H1 (cell line): ENCODE data around the gene GCNA. TPM values are rescaled to one million over a fixed set of nuclear protein-coding genes. Genes with fewer than 3 reads are reported as not detected.

ENCODE experiments used
- CTCF ChIA-PET: fragments of 300-600 bp; sonication (Branson Sonifier 250); formaldehyde crosslinking; loops from one replicate; lab custom pipeline; 2021; ENCODE audit not compliant: partially characterized antibody; lab: Charles Lee
- POLR2A ChIA-PET: fragments of 300-600 bp; sonication (Branson Sonifier 250); formaldehyde crosslinking; loops from one replicate; lab custom pipeline; 2021; ENCODE audit warnings: inconsistent platforms; ENCODE audit not compliant: partially characterized antibody; lab: Charles Lee
- DNase-seq, 2 experiments: peaks; one replicate each; pipeline versions ENCODE4 v3.0.0 to v3.0.0-alpha.2; 2010 to 2022; ENCODE audit warnings: low spot score in 2 of 2, low read depth in 1 of 2, mixed read lengths in 1 of 2
- FAIRE-seq: peaks from 2 replicates; lab custom pipeline; 2011; peaks lifted over from hg19 to GRCh38; lab: Jason Lieb, UNC
- H2AFZ ChIP-seq: 2 replicates; pipeline ENCODE4 v1.8.1; 2012; ENCODE audit warnings: low read length, inconsistent platforms
- H2AK5ac ChIP-seq: 2 replicates; pipeline ENCODE4 v1.6.1; 2013; ENCODE audit warnings: low read depth, low read length
- H2BK120ac ChIP-seq: replicated peaks from 2 replicates; pipeline ENCODE3; 2013; ENCODE audit warnings: low read depth, low read length, inconsistent platforms
- H2BK12ac ChIP-seq: 2 replicates; pipeline ENCODE4 v1.6.1; 2013; ENCODE audit warnings: low read depth, low read length
- H2BK15ac ChIP-seq: 2 replicates; pipeline ENCODE4 v1.6.1; 2013; ENCODE audit warnings: low read length
- H2BK20ac ChIP-seq: 2 replicates; pipeline ENCODE4 v1.6.1; 2013; ENCODE audit warnings: low read length
- H2BK5ac ChIP-seq: 2 replicates; pipeline ENCODE4 v1.6.1; 2013; ENCODE audit warnings: low read depth, low read length
- H3K14ac ChIP-seq: 2 replicates; pipeline ENCODE4 v1.6.1; 2013; ENCODE audit warnings: inconsistent platforms; ENCODE audit not compliant: insufficient read length
- H3K18ac ChIP-seq: 2 replicates; pipeline ENCODE4 v1.6.1; 2013; ENCODE audit warnings: low read length; ENCODE audit errors: extremely low read depth
- H3K23ac ChIP-seq: 2 replicates; pipeline ENCODE4 v1.6.1; 2013; ENCODE audit warnings: inconsistent platforms; ENCODE audit not compliant: insufficient read length
- H3K23me2 ChIP-seq: 2 replicates; pipeline ENCODE4 v1.6.1; 2013; ENCODE audit warnings: low read depth, low read length
- H3K27ac ChIP-seq: 2 replicates; pipeline ENCODE4 v1.6.1; 2011; ENCODE audit warnings: low read depth, low read length, inconsistent platforms
- H3K27me3 ChIP-seq, 4 experiments: replicated peaks in 1 of 4; 1 replicate in 1 of 4; 2 replicates in 3 of 4; pipeline versions ENCODE4 v1.6.1 to v1.8.1; 2011 to 2013; ENCODE audit warnings: low read length in 3 of 4, mild to moderate bottlenecking in 3 of 4, inconsistent platforms in 2 of 4, mixed read lengths in 2 of 4, moderate library complexity in 1 of 4; ENCODE audit not compliant: control insufficient read depth in 3 of 4, insufficient read depth in 3 of 4; ENCODE audit errors: extremely low read depth in 1 of 4
- H3K36me3 ChIP-seq, 4 experiments: 2 replicates each; pipeline versions ENCODE4 v1.6.1 to v1.8.1; 2011 to 2013; ENCODE audit warnings: mild to moderate bottlenecking in 4 of 4, low read length in 3 of 4, moderate library complexity in 2 of 4, control low read depth in 1 of 4, inconsistent platforms in 1 of 4; ENCODE audit not compliant: insufficient read depth in 4 of 4, control insufficient read depth in 2 of 4
- H3K4ac ChIP-seq: replicated peaks from 2 replicates; pipeline ENCODE3; 2013; ENCODE audit warnings: low read length, low read depth, mixed read lengths, inconsistent platforms; ENCODE audit not compliant: insufficient read length
- H3K4me1 ChIP-seq, 4 experiments: replicated peaks in 1 of 4; 1 replicate in 1 of 4; 2 replicates in 3 of 4; pipeline versions ENCODE4 v1.6.1 to v1.8.1; 2011 to 2013; ENCODE audit warnings: low read length in 3 of 4, inconsistent platforms in 2 of 4, mixed read lengths in 1 of 4; ENCODE audit not compliant: insufficient read depth in 4 of 4, control insufficient read depth in 3 of 4
- H3K4me2 ChIP-seq, 2 experiments: 2 replicates each; pipeline versions ENCODE4 v1.6.1 to v1.8.1; 2011 to 2013; ENCODE audit warnings: low read depth in 2 of 2, low read length in 2 of 2, control low read depth in 1 of 2, inconsistent platforms in 1 of 2, mild to moderate bottlenecking in 1 of 2; ENCODE audit not compliant: insufficient read depth in 1 of 2
- H3K4me3 ChIP-seq, 4 experiments: fragments of 200-600, 300-600 bp in 1 of 4; sonication (generic), shearing (Covaris generic), sonication (Bioruptor Twin) in 1 of 4; 2 replicates each; pipeline versions ENCODE4 v1.5.1 to v1.8.1; 2011 to 2016; ENCODE audit warnings: low read length in 4 of 4, low read depth in 3 of 4, control low read depth in 2 of 4, inconsistent platforms in 2 of 4, mild to moderate bottlenecking in 2 of 4, mixed read lengths in 1 of 4, moderate library complexity in 1 of 4; ENCODE audit not compliant: insufficient read depth in 2 of 4; ENCODE audit errors: extremely low read depth in 1 of 4
- H3K56ac ChIP-seq: replicated peaks from 2 replicates; pipeline ENCODE3; 2013; ENCODE audit warnings: low read depth, mild to moderate bottlenecking, mixed read lengths, low read length, inconsistent platforms; ENCODE audit not compliant: insufficient read length
- H3K79me1 ChIP-seq: 2 replicates; pipeline ENCODE4 v1.6.1; 2013; ENCODE audit warnings: low read depth, low read length, control low read depth
- H3K79me2 ChIP-seq, 2 experiments: 2 replicates each; pipeline versions ENCODE4 v1.6.1 to v1.8.1; 2012 to 2013; ENCODE audit warnings: low read length in 2 of 2, mild to moderate bottlenecking in 2 of 2, inconsistent platforms in 1 of 2; ENCODE audit not compliant: insufficient read depth in 2 of 2, control insufficient read depth in 1 of 2
- H3K9ac ChIP-seq, 4 experiments: replicated peaks in 1 of 4; 1 replicate in 1 of 4; 2 replicates in 3 of 4; pipeline versions ENCODE4 v1.6.1 to v1.8.1; 2011 to 2013; ENCODE audit warnings: low read depth in 3 of 4, low read length in 3 of 4, control low read depth in 2 of 4, mild to moderate bottlenecking in 2 of 4, moderate library complexity in 2 of 4, inconsistent platforms in 1 of 4; ENCODE audit errors: extremely low read depth in 1 of 4
- H3K9me3 ChIP-seq, 2 experiments: 2 replicates each; pipeline versions ENCODE4 v1.6.1 to v1.8.1; 2012 to 2013; ENCODE audit warnings: mild to moderate bottlenecking in 2 of 2, moderate library complexity in 2 of 2, control low read depth in 1 of 2, inconsistent platforms in 1 of 2, low read depth in 1 of 2, low read length in 1 of 2, mixed read lengths in 1 of 2; ENCODE audit not compliant: insufficient read depth in 2 of 2
- H4K20me1 ChIP-seq, 2 experiments: replicated peaks in 1 of 2; 2 replicates each; pipeline versions ENCODE3 to v1.8.1; 2011 to 2013; ENCODE audit warnings: inconsistent platforms in 2 of 2, low read length in 2 of 2, mild to moderate bottlenecking in 1 of 2; ENCODE audit not compliant: insufficient read depth in 2 of 2, control insufficient read depth in 1 of 2
- H4K5ac ChIP-seq: 2 replicates; pipeline ENCODE4 v1.6.1; 2013; ENCODE audit warnings: low read length, low read depth, mixed read lengths, inconsistent platforms; ENCODE audit not compliant: insufficient read length
- H4K8ac ChIP-seq: 2 replicates; pipeline ENCODE4 v1.8.0; 2013; ENCODE audit warnings: mild to moderate bottlenecking, moderate library complexity, low read length, inconsistent platforms; ENCODE audit not compliant: insufficient read depth; ENCODE audit errors: extremely low read depth
- H4K91ac ChIP-seq: replicated peaks from 2 replicates; pipeline ENCODE3; 2013; ENCODE audit warnings: low read length, mixed read lengths, inconsistent platforms; ENCODE audit not compliant: insufficient read length
- BACH1 ChIP-seq: IDR thresholded peaks from 2 replicates; pipeline ENCODE4 v1.6.1; 2012; ENCODE audit warnings: low read length, improper control_type of control experiment
- CBX8 ChIP-seq: fragments of 300-800, 300-1000 bp; sonication (generic); IDR thresholded peaks from 2 replicates; pipeline ENCODE4 v1.7.1; 2016; ENCODE audit warnings: low read depth, low read length, borderline replicate concordance
- CTBP2 ChIP-seq: IDR thresholded peaks from 2 replicates; pipeline ENCODE4 v1.7.0; 2011; ENCODE audit warnings: borderline replicate concordance, mild to moderate bottlenecking, moderate library complexity, mixed read lengths, low read length; ENCODE audit not compliant: insufficient read depth, insufficient read length
- EP300 ChIP-seq, 2 experiments: IDR thresholded peaks; 1 replicate in 1 of 2; 2 replicates in 1 of 2; pipeline ENCODE4 v1.6.1; 2011 to 2012; ENCODE audit warnings: low read depth in 2 of 2, low read length in 2 of 2, mild to moderate bottlenecking in 2 of 2, borderline replicate concordance in 1 of 2, inconsistent platforms in 1 of 2, moderate library complexity in 1 of 2
- EZH2 ChIP-seq: fragments of 200-600 bp; sonication (generic); IDR thresholded peaks from 2 replicates; pipeline ENCODE4 v1.7.1; 2012; ENCODE audit warnings: low read depth, mild to moderate bottlenecking, moderate library complexity, low read length, inconsistent platforms; ENCODE audit not compliant: severe bottlenecking
- HDAC6 ChIP-seq: IDR thresholded peaks from one replicate; pipeline ENCODE4 v1.7.1; 2012; ENCODE audit warnings: low read depth, mild to moderate bottlenecking, inconsistent platforms, low read length, moderate library complexity
- RBBP5 ChIP-seq: IDR thresholded peaks from 2 replicates; pipeline ENCODE4 v1.7.1; 2012; ENCODE audit warnings: low read depth, mild to moderate bottlenecking, inconsistent platforms, low read length, moderate library complexity, borderline replicate concordance
- RNF2 ChIP-seq: fragments of 200-900, 300-1000 bp; sonication (generic); IDR thresholded peaks from 2 replicates; pipeline ENCODE4 v1.7.1; 2016; ENCODE audit warnings: borderline replicate concordance, low read depth, mild to moderate bottlenecking, antibody characterized with exemption, low read length; ENCODE audit not compliant: poor library complexity, severe bottlenecking; ENCODE audit errors: missing control alignments
- SIN3A ChIP-seq, 2 experiments: IDR thresholded peaks in 1 of 2; conservative IDR thresholded peaks in 1 of 2; 2 replicates each; pipeline ENCODE4 v1.6.1; 2011 to 2012; ENCODE audit warnings: low read length in 2 of 2, improper control_type of control experiment in 1 of 2, low read depth in 1 of 2, mild to moderate bottlenecking in 1 of 2
- SIX5 ChIP-seq: IDR thresholded peaks from 2 replicates; pipeline ENCODE4 v1.6.1; 2011; ENCODE audit warnings: mild to moderate bottlenecking, low read depth, low read length
- SP4 ChIP-seq: IDR thresholded peaks from 2 replicates; pipeline ENCODE4 v1.6.1; 2012; ENCODE audit warnings: low read length, inconsistent platforms
- WGBS, 2 experiments: shearing (Covaris generic) in 1 of 2; methylation state at CpG; one replicate each; pipeline versions ENCODE4 v1.1.6 to v1.1.7; 2013 to 2015; ENCODE audit warnings: low lambda C conversion rate in 2 of 2, mixed read lengths in 2 of 2, inconsistent platforms in 1 of 2, low coverage in 1 of 2, missing lambda C conversion rate in 1 of 2; ENCODE audit not compliant: insufficient replicate concordance in 2 of 2, insufficient coverage in 1 of 2, insufficient read length in 1 of 2; ENCODE audit errors: extremely low coverage in 1 of 2, missing lambda C conversion rate in 1 of 2; 5-methylcytosine and 5-hydroxymethylcytosine counted together
- polyA plus RNA-seq, 7 experiments: library from polyadenylated mRNA; depleted of rRNA in 3 of 7; stranded (reverse) in 5 of 7; unstranded in 2 of 7; fragments of >200 nt in 5 of 7; fragments of 200-250 nt in 2 of 7; gene quantifications; 1 replicate in 5 of 7; 2 replicates in 1 of 7; 4 replicates in 1 of 7; pipeline versions ENCODE4 v1.2.1 to v1.2.3, GENCODE V29; 2011 to 2013; ENCODE audit warnings: missing spikeins in 2 of 7, mixed read lengths in 2 of 7
- total RNA-seq: library from RNA; stranded (reverse); fragmentation: NEBNext Ultra II Directional; extraction: Animal tissue kit (Norgen Biotek cat#: 25700); gene quantifications from 2 replicates; pipeline ENCODE4 v1.2.1, GENCODE V29; 2021
- TF ChIP-seq, protein P1 (sequence below): IDR thresholded peaks from 2 replicates; pipeline ENCODE4 v1.6.1; 2012; ENCODE audit warnings: low read length, inconsistent platforms

GCNA gene
- total and polyA plus RNA-seq, 2 of the 8 experiments (the other 6 are each of a cell fraction or from before 2014, with no cell fraction given) = 0.41 to 0.95 TPM

DNA sequence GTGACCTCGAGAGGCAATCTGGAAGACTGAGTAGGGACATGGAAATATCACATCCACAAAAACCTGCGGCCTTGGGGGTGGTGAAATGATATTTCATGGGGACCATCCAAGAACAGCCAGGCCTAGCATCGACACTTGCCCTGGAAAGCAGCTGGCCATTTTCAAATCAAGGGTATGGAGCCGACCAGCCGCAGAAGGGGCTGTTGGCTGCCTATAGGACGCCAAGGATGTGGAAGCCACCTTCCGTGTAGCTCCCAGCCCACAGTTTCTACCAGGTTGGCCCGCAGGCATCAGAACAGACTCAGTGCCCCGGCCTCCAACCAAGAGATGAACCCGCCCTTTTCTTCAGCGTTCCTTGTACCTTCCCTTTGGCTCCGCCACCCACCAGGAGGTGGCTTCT lies 83.7 kb downstream of the GCNA start:
- H4K20me1 ChIP-seq = no peaks in the 10 kb centered on the region
- H3K4ac ChIP-seq = no peak overlapping the region
- H2BK12ac ChIP-seq = no peak overlapping the region
- H3K79me2 ChIP-seq = no peaks in the 10 kb centered on the region
- H4K8ac ChIP-seq = no peak overlapping the region
- H3K14ac ChIP-seq = no peak overlapping the region
- H3K56ac ChIP-seq = no peak overlapping the region
- 86% methylated on average over 7 of the region's 12 CpGs; no CpG with 5 or more reads in 1 of the 2 experiments for WGBS, 2 experiments
- no peak overlapping the region for H2BK120ac ChIP-seq
- no peak overlapping the region for H2BK20ac ChIP-seq
- no peak overlapping the region for H3K4me3 ChIP-seq
- no peaks in the 10 kb centered on the region for H3K9me3 ChIP-seq
- ChIA-PET CTCF (no interaction called here), POLR2A (interaction anchor here (0.7 kb wide), 1 partner anchor 59 kb away, joined by 4 read pairs; no protein-coding TSS in a partner anchor)
- no peaks in the 10 kb centered on the region for H3K36me3 ChIP-seq
- H2BK15ac ChIP-seq = no peak overlapping the region
- H4K91ac ChIP-seq = no peak overlapping the region
- H3K4me2 ChIP-seq = no peak overlapping the region
- H3K9ac ChIP-seq = no peak overlapping the region
- FAIRE-seq = no peak
- H3K23me2 ChIP-seq = no peaks in the 10 kb centered on the region
- H3K4me1 ChIP-seq = no peaks in the 10 kb centered on the region
- H3K27me3 ChIP-seq = no peaks in the 10 kb centered on the region
- no peak overlapping the region for H2AFZ ChIP-seq
- no peak for DNase-seq
- no peak overlapping the region for H3K23ac ChIP-seq
- no peak overlapping the region for H2AK5ac ChIP-seq
- H3K27ac ChIP-seq = no peak overlapping the region
- H3K18ac ChIP-seq = no peak overlapping the region
- H3K79me1 ChIP-seq = no peaks in the 10 kb centered on the region
- no peak overlapping the region for H2BK5ac ChIP-seq
- H4K5ac ChIP-seq = no peak overlapping the region
- TF ChIP-seq EP300 (IDR thresholded peaks at IDR 0.05; ENCODE audit: borderline replicate concordance in 1 of 2, low read depth in 2 of 2, low read length in 2 of 2) (no peak), SIN3A (conservative IDR thresholded peaks at IDR 0.05 in 1 of 2, IDR thresholded peaks at IDR 0.05 in 1 of 2; ENCODE audit: low read depth in 1 of 2, low read length in 2 of 2) (no peak), CBX8 (no peak), SIX5 (no peak), RBBP5 (no peak), RNF2 (no peak), HDAC6 (no peak), CTBP2 (no peak), EZH2 (no peak), SP4 (no peak), BACH1 (no peak)
- TF ChIP-seq, protein P1, sequence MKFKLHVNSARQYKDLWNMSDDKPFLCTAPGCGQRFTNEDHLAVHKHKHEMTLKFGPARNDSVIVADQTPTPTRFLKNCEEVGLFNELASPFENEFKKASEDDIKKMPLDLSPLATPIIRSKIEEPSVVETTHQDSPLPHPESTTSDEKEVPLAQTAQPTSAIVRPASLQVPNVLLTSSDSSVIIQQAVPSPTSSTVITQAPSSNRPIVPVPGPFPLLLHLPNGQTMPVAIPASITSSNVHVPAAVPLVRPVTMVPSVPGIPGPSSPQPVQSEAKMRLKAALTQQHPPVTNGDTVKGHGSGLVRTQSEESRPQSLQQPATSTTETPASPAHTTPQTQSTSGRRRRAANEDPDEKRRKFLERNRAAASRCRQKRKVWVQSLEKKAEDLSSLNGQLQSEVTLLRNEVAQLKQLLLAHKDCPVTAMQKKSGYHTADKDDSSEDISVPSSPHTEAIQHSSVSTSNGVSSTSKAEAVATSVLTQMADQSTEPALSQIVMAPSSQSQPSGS = no peak
